ENCODE data around the gene CD3G.
"Not testable (repeated sequence)": the region's sequence is repeated elsewhere in the genome, so short reads cannot be mapped to it uniquely, and the experiment has no call there.

The CD3G gene

GRCh38 chr11:118343981-118344515 lies at the start of gene CD3G:
Gene CD3G, plus strand, starts transcription at chr11:118344344. Its CDS starts 80 bp downstream, at chr11:118344424.
- DNase-seq: no peak

GRCh38 chr11:118295199-118295598 lies 48.9 kb upstream of the CD3G start:
- no peak for DNase-seq

- DNase-seq: no peak
These were observed 48.2 kb upstream of the CD3G start for GRCh38 chr11:118295815-118296454.

- no peak for DNase-seq
These were observed 42.4 kb upstream of the CD3G start for GRCh38 chr11:118301600-118302195.

GRCh38 chr11:118304227-118304567 lies 39.9 kb upstream of the CD3G start:
- no peak for DNase-seq

- no peak for DNase-seq
These were observed 39.4 kb upstream of the CD3G start, which contains the start of gene CD3E for GRCh38 chr11:118304568-118305248. Gene CD3E, plus strand, starts transcription at chr11:118304730. Its CDS starts 223 bp downstream, at chr11:118304953.

GRCh38 chr11:118305726-118306125 lies 38.4 kb upstream of the CD3G start:
- DNase-seq: no peak

GRCh38 chr11:118306556-118306955 lies 37.6 kb upstream of the CD3G start:
- no peak for DNase-seq

GRCh38 chr11:118308995-118309528 lies 35.1 kb upstream of the CD3G start:
- not testable (repeated sequence) for DNase-seq

- no peak for DNase-seq
These were observed 33.9 kb upstream of the CD3G start for GRCh38 chr11:118310271-118310670.

GRCh38 chr11:118310781-118311485 lies 33.2 kb upstream of the CD3G start:
- no peak for DNase-seq

GRCh38 chr11:118311518-118311917 lies 32.6 kb upstream of the CD3G start:
- DNase-seq: no peak

- DNase-seq: no peak
These were observed 31.8 kb upstream of the CD3G start for GRCh38 chr11:118312328-118312727.

GRCh38 chr11:118313242-118313641 lies 30.9 kb upstream of the CD3G start:
- no peak for DNase-seq

GRCh38 chr11:118314988-118315411 lies 29.1 kb upstream of the CD3G start:
- DNase-seq: no peak

- no peak for DNase-seq
These were observed 26.0 kb upstream of the CD3G start for GRCh38 chr11:118318124-118318523.

GRCh38 chr11:118318581-118319336 lies 25.4 kb upstream of the CD3G start:
- no peak for DNase-seq

- DNase-seq: no peak
These were observed 24.8 kb upstream of the CD3G start for GRCh38 chr11:118319337-118319707.

GRCh38 chr11:118320515-118320914 lies 23.6 kb upstream of the CD3G start:
- DNase-seq: no peak

- DNase-seq: no peak
These were observed 22.6 kb upstream of the CD3G start for GRCh38 chr11:118321386-118322082.

GRCh38 chr11:118322721-118323120 lies 21.4 kb upstream of the CD3G start:
- no peak for DNase-seq

GRCh38 chr11:118325283-118325682 lies 18.9 kb upstream of the CD3G start:
- DNase-seq: no peak
